Spinal cord (tissue), 10 donors: ENCODE data around the gene FNTB. TPM values are rescaled to one million over a fixed set of nuclear protein-coding genes. Genes with fewer than 3 reads are reported as not detected.
"Not testable (repeated sequence)": the region's sequence is repeated elsewhere in the genome, so short reads cannot be mapped to it uniquely, and the experiment has no call there.

Source experiments
- DNase-seq, 6 donors: peaks; one replicate each; pipeline versions ENCODE4 v3.0.0 to v3.0.0-alpha.2; 2013 to 2015; ENCODE audit warnings: low spot score in 6 of 6, low read depth in 4 of 6
- H3K27ac ChIP-seq: one replicate; pipeline ENCODE4 v1.5.1; 2013; ENCODE audit warnings: low read depth, low read length, control low read depth
- H3K27me3 ChIP-seq: one replicate; pipeline ENCODE4 v1.6.1; 2013; ENCODE audit warnings: low read length; ENCODE audit not compliant: control insufficient read depth, insufficient read depth
- H3K36me3 ChIP-seq: one replicate; pipeline ENCODE4 v1.6.1; 2013; ENCODE audit warnings: low read length; ENCODE audit not compliant: control insufficient read depth, insufficient read depth
- H3K4me1 ChIP-seq: one replicate; pipeline ENCODE4 v1.6.1; 2013; ENCODE audit warnings: low read length; ENCODE audit not compliant: control insufficient read depth, insufficient read depth
- H3K4me3 ChIP-seq: one replicate; pipeline ENCODE4 v1.5.1; 2013; ENCODE audit warnings: low read depth, low read length, control low read depth
- H3K9me3 ChIP-seq: one replicate; pipeline ENCODE4 v1.6.1; 2013; ENCODE audit warnings: low read length; ENCODE audit not compliant: control insufficient read depth, insufficient read depth
- WGBS: methylation state at CpG from one replicate; pipeline ENCODE4 v1.1.5; 2013; ENCODE audit warnings: missing lambda C conversion rate; ENCODE audit not compliant: insufficient coverage; 5-methylcytosine and 5-hydroxymethylcytosine counted together
- polyA plus RNA-seq, 2 donors: library from polyadenylated mRNA; unstranded; fragments of 120-200 nt; gene quantifications; one replicate each; pipeline ENCODE4 v1.2.1, GENCODE V29; 2013; ENCODE audit not compliant: insufficient read length in 2 of 2
- total RNA-seq, 2 donors: library from RNA; depleted of rRNA in 1 of 2; stranded (reverse); fragments of 120-200 nt in 1 of 2; fragments of >200 nt in 1 of 2; gene quantifications; one replicate each; pipeline versions ENCODE4 v1.2.3 to v1.2.4, GENCODE V29; 2013 to 2014
- donor health status: healthy.

FNTB gene
- total and polyA plus RNA-seq, 4 donors = 20.9 to 66.9 (median 43.2) TPM

- H3K4me1 ChIP-seq = peaks cover 6% of the 10 kb centered on the region
- H3K4me3 ChIP-seq = no peak overlapping the region
- H3K9me3 ChIP-seq = no peaks in the 10 kb centered on the region
- H3K36me3 ChIP-seq = peaks cover 17% of the 10 kb centered on the region
- 96% methylated on average over 6 of the region's 9 CpGs for WGBS
- no peak overlapping the region for H3K27ac ChIP-seq
- no peaks in the 10 kb centered on the region for H3K27me3 ChIP-seq
- no peak for DNase-seq
Observed at GRCh38 chr14:65026526-65026925, 39.8 kb downstream of the FNTB start.

GRCh38 chr14:65027127-65027799, 40.6 kb downstream of the FNTB start:
- H3K36me3 ChIP-seq = peaks cover 14% of the 10 kb centered on the region
- peaks cover 6% of the 10 kb centered on the region for H3K4me1 ChIP-seq
- no peaks in the 10 kb centered on the region for H3K9me3 ChIP-seq
- H3K27ac ChIP-seq = no peak overlapping the region
- 94% methylated on average over 8 of the region's 11 CpGs for WGBS
- H3K4me3 ChIP-seq = no peak overlapping the region
- no peak for DNase-seq
- no peaks in the 10 kb centered on the region for H3K27me3 ChIP-seq

- H3K4me3 ChIP-seq = no peak overlapping the region
- H3K9me3 ChIP-seq = no peaks in the 10 kb centered on the region
- H3K27ac ChIP-seq = no peak overlapping the region
- peaks cover 6% of the 10 kb centered on the region for H3K4me1 ChIP-seq
- peaks cover 21% of the 10 kb centered on the region for H3K36me3 ChIP-seq
- no peaks in the 10 kb centered on the region for H3K27me3 ChIP-seq
- no peak for DNase-seq
- no CpG with 5 or more reads among the region's 3 CpGs for WGBS
Observed at GRCh38 chr14:65028937-65029336, 42.2 kb downstream of the FNTB start.

DNA sequence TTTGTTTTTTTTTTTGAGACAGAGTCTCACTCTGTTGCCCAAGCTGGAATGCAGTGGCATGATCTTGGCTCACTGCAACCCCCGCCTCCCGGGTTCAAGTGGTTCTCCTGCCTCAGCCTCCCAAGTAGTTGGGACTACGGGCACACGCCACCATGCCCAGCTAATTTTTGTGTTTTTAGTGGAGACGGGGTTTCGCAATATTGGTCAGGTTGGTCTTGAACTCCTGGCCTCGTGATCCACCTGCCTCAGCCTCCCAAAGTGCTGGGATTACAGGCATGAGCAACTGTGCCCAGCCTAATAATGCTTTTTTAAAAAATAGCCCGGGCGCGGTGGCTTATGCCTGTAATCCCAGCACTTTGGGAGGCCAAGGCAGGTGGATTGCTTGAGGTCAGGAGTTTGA, 44.6 kb downstream of the FNTB start:
- not testable (repeated sequence) for H3K9me3 ChIP-seq, H3K27me3 ChIP-seq, H3K4me3 ChIP-seq, DNase-seq, H3K27ac ChIP-seq
- Histone ChIP-seq H3K36me3 (peaks cover 20% of the 10 kb centered on the region), H3K4me1 (peaks cover 14% of the 10 kb centered on the region)
- WGBS = 97% methylated on average over 10 of the region's 10 CpGs

- no peak for DNase-seq
- Histone ChIP-seq H3K4me1 (peaks cover 12% of the 10 kb centered on the region), H3K36me3 (peaks cover 12% of the 10 kb centered on the region), H3K27ac (no peak overlapping the region), H3K27me3 (no peaks in the 10 kb centered on the region), H3K4me3 (no peak overlapping the region), H3K9me3 (no peaks in the 10 kb centered on the region)
- WGBS = 75% methylated on average over 11 of the region's 11 CpGs
Observed at GRCh38 chr14:65032319-65032718, 45.6 kb downstream of the FNTB start.

DNA sequence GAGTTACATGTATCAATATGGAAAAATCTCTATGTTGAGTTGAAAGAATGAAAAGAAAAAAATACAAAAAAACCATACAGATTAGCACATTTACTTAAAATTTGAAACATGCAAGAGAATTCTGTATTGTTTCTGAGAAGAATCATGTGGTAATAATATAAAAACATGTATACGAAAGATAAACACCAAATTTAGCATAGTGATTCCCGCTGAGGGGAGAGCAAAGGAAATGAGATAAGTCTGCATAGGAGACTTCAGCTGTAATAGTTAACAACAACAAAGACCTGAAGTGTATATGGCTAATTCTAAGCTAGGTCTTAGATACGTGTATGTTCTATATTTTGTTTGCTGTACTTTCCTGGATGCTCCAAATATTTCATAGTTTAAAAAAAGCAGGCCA, 46.5 kb downstream of the FNTB start:
- Histone ChIP-seq H3K36me3 (peaks cover 9% of the 10 kb centered on the region), H3K27ac (no peak overlapping the region), H3K4me3 (no peak overlapping the region), H3K9me3 (no peaks in the 10 kb centered on the region), H3K4me1 (peaks cover 12% of the 10 kb centered on the region), H3K27me3 (no peaks in the 10 kb centered on the region)
- no CpG with 5 or more reads among the region's 3 CpGs for WGBS
- DNase-seq = no peak

GRCh38 chr14:65034021-65034420, 47.3 kb downstream of the FNTB start:
- H3K4me3 ChIP-seq = no peak overlapping the region
- H3K27me3 ChIP-seq = no peaks in the 10 kb centered on the region
- H3K27ac ChIP-seq = no peak overlapping the region
- peaks cover 9% of the 10 kb centered on the region for H3K36me3 ChIP-seq
- 70% methylated on average over 3 of the region's 4 CpGs for WGBS
- DNase-seq = no peak
- H3K4me1 ChIP-seq = peaks cover 12% of the 10 kb centered on the region
- H3K9me3 ChIP-seq = no peaks in the 10 kb centered on the region

GRCh38 chr14:65035049-65035448, 48.4 kb downstream of the FNTB start:
- no peak overlapping the region for H3K4me3 ChIP-seq
- H3K4me1 ChIP-seq = peaks cover 12% of the 10 kb centered on the region
- peak overlapping the region; percentile 52 for H3K27ac ChIP-seq
- H3K36me3 ChIP-seq = peaks cover 9% of the 10 kb centered on the region
- 20% methylated on average over 2 of the region's 4 CpGs for WGBS
- no peaks in the 10 kb centered on the region for H3K27me3 ChIP-seq
- DNase-seq = peak in 2 of 6 donors; percentile 14 to 75
- no peaks in the 10 kb centered on the region for H3K9me3 ChIP-seq

DNA sequence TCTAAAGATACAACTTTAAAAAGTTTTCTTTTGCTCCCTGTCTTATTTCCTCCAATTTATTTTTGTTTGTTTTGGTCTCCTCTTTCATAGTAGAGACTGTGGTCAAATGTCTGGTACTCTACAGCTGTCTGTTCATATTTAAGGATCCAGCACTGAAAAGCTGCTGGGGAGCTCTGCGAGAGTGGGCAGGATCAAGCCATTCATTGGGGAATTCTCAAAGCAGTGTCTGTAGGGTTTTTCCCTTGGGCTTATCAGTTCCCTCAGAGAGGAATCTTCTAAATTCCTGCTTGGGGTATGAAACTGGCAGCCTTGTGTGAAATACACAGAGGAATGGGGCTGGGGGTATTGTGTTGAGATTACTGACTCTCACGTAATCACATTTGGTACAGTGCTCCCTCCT, 52.3 kb downstream of the FNTB start:
- 71% methylated on average over 1 of the region's 2 CpGs for WGBS
- no peak overlapping the region for H3K4me3 ChIP-seq
- H3K4me1 ChIP-seq = peaks cover 12% of the 10 kb centered on the region
- no peak overlapping the region for H3K27ac ChIP-seq
- no peak for DNase-seq
- H3K36me3 ChIP-seq = peaks cover 16% of the 10 kb centered on the region
- no peaks in the 10 kb centered on the region for H3K27me3 ChIP-seq
- H3K9me3 ChIP-seq = no peaks in the 10 kb centered on the region

- no peak for DNase-seq
- H3K4me3 ChIP-seq = no peak overlapping the region
- H3K27ac ChIP-seq = no peak overlapping the region
Observed at GRCh38 chr14:65040666-65041433, 54.2 kb downstream of the FNTB start.

More at GRCh38 chr14:65040666-65041433, 54.2 kb downstream of the FNTB start:
- H3K4me1 ChIP-seq = no peaks in the 10 kb centered on the region
- peaks cover 23% of the 10 kb centered on the region for H3K36me3 ChIP-seq
- no peaks in the 10 kb centered on the region for H3K9me3 ChIP-seq
- 97% methylated on average over 5 of the region's 9 CpGs for WGBS
- H3K27me3 ChIP-seq = no peaks in the 10 kb centered on the region
